Effector CD8-positive, alpha-beta T cell (primary cell): ENCODE data around the gene MAML3.
"Not testable (repeated sequence)": the region's sequence is repeated elsewhere in the genome, so short reads cannot be mapped to it uniquely, and the experiment has no call there.

Experiments used
- DNase-seq: peaks from one replicate; lab custom pipeline; 2025; lab: John Stamatoyannopoulos, UW

MAML3 gene

DNA sequence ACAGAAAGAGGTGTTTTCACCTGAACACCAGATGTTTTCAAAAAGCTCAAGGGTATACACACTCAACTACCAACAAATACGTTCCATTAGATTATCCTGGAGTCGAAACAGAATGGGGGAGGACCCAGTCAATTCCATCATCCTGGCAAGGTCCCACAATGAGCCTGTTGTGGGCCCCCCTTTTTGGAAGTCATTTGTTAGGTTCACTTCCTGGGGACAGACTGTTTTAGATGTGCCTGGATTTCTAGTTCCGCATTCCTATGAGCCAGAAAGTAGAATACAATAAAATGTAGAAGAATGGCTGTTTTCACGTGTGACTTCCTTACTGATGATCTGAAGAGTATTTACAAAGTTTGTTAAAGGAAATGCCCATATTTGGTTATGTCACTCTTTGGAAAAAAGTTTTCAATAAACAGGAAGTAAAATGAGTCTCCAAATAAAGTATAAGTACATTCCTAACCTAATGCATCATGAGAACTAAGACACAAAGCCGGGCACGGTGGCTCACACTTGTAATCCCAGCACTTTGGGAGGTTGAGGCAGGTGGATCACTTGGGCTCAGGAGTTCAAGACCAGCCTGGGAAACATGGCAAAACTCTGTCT lies 192.5 kb downstream of the MAML3 start:
- DNase-seq, result no peak

DNA sequence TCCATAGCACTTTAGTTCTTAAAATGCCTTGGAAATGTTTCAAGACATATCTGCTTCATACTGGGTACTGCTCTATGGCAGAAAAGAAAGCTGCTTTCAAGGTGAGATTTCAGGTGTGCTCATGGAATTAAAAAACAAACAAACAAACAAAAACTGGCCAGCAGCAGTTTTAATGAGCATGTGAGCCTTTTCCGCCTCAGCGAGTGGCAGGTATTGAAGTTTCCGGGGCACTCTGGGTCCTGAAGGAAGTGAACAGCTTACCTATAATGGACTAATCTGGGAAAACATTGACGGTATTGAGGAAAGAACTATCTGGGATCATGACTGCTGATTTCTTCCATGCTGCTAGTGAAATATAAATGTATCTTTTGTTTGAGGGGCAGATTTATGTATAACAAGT lies 194.6 kb downstream of the MAML3 start:
- DNase-seq, result no peak

GRCh38 chr4:139958739-139959098 lies 195.3 kb downstream of the MAML3 start:
- DNase-seq, result no peak

DNA sequence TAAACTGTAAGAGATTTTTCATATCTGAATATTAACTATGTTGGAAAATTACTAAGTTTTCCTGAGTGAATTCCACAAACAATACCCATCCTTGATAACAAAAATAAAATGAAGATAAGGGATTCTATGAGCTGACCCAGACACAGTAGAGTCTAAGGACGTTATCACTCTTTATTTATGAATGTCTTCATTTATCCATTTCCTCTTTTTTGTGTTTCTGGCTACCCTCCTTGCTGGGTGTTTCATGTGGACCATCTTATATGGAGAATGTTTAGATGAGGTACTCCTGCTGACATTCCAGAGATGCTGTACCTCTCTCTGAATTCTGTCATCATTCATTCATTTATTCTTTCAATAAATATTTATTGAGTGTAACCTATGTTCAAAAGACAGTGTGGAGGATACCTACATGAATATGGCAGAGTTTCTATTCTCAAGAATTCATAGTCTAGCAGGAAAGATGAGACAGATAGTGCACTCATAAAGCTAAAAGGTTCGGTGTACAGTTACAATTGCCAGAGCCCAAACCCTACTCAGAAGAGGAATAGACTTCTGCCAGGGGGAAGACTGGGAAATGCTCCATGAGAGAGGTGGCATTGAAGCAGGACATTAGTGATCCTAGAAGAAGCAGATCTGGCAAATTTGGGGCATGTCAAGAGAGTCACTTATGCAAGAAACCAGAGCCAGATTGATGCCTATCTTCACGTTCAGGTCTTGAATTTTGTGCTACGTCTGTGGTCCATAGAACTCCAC lies 195.8 kb downstream of the MAML3 start:
- DNase-seq, result no peak

- DNase-seq, result no peak
These were observed 196.9 kb downstream of the MAML3 start for GRCh38 chr4:139957065-139957464.

DNA sequence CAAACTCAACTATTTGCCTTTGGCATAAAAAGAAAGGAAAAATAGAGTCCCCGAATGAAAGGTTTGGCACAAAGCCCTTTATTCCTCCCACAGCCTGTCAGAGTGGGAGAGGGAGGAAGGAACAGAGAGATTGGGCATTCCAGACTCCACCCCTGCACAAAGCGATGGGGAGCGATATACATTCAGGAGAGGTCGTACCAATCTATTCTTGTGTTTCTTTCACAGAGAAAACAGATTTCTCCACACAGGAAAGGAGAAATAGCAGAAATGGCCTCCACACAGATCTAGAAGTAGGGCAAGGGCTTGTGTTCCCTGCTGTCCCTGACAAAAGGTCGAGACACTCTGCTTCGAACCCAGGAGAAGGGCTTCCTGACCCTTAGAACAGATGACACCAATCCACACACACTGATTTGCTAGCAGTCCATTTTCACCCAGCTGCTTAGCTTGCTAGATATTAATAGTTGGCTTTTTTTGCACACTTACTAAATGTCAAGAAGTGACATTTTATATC lies 197.4 kb downstream of the MAML3 start:
- DNase-seq, result no peak

DNA sequence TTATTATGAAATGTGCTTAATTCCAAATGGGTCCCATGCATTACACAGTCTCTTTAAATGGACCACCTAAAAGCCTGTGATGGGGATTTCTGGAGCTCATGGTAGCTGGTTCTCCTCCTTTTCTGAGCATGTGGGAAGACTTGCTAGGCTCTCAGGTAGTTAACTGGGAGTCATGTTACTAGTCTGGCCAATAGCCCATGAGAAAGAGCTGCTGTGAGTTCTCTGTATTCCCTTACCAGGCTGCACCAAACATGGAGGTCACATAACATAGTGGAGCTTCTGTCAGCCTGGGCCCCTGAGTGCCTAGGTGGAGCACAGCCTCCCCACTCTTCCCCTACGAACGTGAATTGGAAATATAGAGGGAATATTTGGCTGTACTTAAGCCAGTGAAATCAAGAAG lies 198.4 kb downstream of the MAML3 start:
- DNase-seq, result no peak

- no peak for DNase-seq
These were observed 199.5 kb downstream of the MAML3 start for GRCh38 chr4:139954512-139954911.

- no peak for DNase-seq
These were observed 203.0 kb downstream of the MAML3 start for GRCh38 chr4:139951021-139951420.

DNA sequence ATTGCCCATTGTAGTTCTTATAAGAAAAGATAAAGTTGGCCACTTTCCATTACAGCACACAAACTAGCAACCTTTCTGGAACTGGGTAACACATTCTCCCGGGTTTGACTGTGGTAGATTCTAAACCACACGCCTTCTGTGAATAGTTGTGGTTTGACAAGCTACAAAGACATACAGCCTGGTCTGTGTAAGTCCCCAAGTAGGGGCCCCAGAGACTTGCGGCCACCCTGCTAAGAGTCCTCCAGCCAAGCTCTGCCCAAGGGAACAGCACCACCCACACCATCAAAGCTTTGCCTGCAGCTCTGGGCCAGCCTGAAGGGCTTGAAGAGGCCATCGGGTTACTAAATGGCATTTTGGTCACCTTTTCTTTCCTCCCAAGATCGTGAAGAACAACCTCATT lies 203.4 kb downstream of the MAML3 start:
- DNase-seq, result no peak

DNA sequence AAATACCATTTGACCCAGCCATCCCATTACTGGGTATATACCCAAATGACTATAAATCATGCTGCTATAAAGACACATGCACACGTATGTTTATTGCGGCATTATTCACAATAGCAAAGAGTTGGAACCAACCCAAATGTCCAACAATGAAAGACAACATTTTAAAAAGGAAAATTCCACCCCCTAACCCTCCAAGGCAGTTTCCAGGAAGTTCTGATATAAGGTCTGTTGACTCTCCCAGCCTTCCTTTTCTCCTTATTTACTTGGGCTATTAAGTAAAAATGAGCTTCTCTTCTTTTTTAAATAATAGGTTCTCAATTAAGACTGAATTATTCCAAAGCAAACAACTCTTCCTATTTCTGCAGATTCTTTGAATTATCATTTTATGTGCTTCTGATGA lies 209.1 kb downstream of the MAML3 start:
- DNase-seq, result not testable (repeated sequence)

DNA sequence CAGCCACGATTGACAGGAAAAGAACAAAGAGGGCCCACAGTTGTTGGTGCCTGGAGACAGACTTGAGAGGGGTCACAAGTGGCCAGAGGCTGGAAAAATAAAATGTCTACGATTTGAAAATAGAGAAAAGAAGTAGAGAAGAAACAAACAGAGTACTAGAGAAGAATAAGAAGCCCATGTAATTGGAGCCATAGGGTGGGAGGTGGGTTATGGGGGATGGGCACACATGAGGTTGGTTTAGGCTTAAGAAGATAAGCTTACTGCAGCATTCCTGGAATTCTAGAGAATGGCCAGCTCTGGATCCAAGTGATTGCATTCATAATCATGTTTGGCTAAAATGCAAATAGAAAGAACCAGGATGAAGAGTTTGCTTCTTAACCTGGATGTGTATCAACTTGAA lies 210.7 kb downstream of the MAML3 start:
- DNase-seq, result no peak

DNA sequence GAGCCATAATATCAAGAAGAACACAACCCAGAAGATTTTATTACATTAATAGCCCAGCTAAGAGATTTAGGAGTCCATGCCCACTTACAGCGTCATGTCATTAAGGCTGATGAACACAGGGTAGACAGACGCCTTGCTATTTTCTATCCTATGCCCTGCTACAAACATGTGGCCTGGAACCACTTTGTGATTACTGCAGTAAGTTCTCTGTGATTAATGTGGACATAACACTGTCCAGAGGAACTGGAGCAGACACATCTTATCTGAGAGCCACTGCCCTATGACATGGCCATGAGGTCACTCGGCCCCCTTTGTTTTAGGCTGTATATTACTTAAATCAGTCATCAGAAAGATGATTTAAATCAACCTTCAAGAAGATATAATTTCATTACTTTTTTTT lies 211.7 kb downstream of the MAML3 start:
- DNase-seq, result no peak

DNA sequence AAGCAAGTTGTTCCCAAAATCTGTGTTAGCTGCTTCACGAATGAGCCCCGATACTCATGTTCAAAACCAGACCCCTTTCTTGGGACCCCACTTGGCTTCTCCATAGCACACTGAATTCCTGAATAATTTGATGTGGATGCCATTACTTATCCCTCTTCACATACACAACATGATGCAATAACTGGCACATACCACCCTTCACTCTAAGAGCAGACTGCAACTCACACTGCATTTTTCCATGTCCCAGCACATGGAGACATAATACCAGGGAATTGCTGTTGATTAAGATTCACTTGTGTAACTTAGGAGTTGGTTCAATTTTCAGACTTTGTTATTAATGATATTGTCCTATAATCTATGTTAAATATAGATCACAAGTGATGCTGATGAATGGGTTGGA lies 213.4 kb downstream of the MAML3 start:
- DNase-seq, result no peak

- DNase-seq, result no peak
These were observed 215.6 kb downstream of the MAML3 start for GRCh38 chr4:139938414-139938813.

DNA sequence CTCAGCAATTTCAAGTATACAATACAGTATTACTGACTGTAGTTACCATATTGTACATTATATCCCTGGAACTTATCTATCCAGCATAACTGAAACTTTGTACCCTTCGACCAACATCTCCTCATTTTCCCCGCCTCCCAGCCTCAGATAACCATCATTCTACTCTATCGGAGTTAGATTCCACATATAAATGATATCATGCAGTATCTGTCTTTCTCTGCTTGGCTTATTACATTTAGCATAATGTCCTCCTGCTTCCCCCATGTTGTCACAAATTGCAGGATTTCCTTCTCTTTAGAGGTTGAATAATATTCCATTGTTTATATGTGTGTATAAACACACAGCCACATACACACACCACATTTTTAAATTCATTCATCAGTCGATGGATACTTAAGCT lies 218.1 kb downstream of the MAML3 start:
- DNase-seq, result no peak

GRCh38 chr4:139934708-139935195 lies 219.2 kb downstream of the MAML3 start:
- no peak for DNase-seq

- DNase-seq, result no peak
These were observed 219.8 kb downstream of the MAML3 start for GRCh38 chr4:139934057-139934707.

- DNase-seq, result no peak
These were observed 220.4 kb downstream of the MAML3 start for GRCh38 chr4:139933541-139933940.

DNA sequence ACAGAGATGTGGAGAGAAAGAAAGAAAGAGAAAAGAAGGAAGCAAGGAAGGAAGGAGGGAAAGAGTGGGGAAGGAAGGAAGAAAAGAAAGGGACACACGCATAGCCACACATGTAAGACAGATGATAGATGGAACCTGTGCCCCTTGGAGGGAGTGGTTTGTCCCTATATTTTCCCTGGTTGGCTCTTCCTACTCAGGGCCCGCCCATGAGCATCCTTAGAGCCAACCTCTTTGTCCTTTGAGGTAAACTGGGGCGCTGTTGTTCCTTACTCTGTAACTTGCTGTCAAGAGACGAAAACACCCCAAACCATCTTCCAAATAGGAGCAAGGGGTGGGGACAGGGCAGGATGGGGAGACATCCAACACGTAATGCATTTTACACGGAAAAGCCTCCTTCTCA lies 220.9 kb downstream of the MAML3 start:
- no peak for DNase-seq

DNA sequence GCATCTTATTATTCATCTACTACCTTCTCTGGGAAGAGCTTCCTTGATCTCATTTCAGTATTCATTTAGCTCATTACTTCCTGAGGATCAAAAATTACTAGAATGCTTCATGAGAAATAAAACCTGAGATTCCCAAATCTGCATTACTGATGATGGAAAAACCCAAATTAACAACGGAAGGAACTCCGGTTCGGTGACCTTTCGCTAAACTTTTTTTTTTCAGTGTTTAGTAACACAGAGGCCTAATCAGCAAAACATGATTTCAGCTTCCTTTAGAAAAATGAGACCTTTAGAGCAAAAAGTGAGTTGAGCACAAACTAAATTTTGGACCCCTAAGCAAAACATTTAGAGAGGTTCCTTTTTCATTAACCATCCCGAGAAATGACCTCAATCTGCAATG lies 229.2 kb downstream of the MAML3 start:
- DNase-seq, result no peak

DNA sequence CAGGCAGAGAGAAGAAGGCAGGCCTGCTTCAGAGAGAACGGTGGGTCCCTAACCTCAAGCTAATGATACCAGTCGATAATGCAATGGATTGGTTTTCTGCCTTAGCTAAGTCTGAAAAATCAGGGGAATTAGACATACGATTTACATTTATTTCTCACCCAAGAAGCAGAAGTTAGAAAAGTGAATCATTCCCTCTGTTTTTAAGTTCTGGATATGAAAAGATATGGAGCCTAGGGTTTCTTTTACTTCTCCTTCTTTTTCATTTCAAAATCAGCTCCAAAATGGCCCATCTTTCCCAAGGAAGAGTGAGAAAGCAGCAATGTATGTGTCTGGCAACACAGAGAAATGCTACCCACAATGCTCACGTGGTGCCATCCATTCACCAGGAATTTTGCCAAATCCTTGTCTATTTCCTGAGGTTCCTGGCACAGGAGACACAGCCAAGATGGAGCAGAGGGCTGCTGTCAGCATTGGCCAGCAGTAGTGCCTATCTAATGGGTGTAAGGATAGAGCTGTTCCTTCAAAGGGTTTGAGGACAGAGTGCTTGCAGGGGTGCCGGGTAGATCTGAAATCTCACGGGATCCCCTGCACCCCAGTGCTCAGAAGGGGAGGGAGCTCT lies 231.5 kb downstream of the MAML3 start:
- DNase-seq, result no peak
